Esophagus squamous epithelium (tissue), 4 donors: ENCODE results near the gene NPY4R2.
"Not testable (repeated sequence)": the region's sequence is repeated elsewhere in the genome, so short reads cannot be mapped to it uniquely, and the experiment has no call there.

Source experiments
- POLR2A ChIP-seq, 4 donors: fragments of 450-650 bp; IDR thresholded peaks; one replicate each; pipeline ENCODE4 v1.6.1; 2017; ENCODE audit warnings: antibody characterized with exemption in 4 of 4, mild to moderate bottlenecking in 4 of 4, moderate library complexity in 3 of 4
- TF ChIP-seq, protein P1 (sequence below), 6 experiments: fragments of 450-650 bp in 4 of 6; fragments of 200-600 bp in 2 of 6; sonication (generic) in 2 of 6; IDR thresholded peaks; one replicate each; pipeline ENCODE4 v1.5.1; 2016 to 2019; ENCODE audit warnings: antibody characterized with exemption in 6 of 6, mild to moderate bottlenecking in 4 of 6, moderate library complexity in 4 of 6

DNA sequence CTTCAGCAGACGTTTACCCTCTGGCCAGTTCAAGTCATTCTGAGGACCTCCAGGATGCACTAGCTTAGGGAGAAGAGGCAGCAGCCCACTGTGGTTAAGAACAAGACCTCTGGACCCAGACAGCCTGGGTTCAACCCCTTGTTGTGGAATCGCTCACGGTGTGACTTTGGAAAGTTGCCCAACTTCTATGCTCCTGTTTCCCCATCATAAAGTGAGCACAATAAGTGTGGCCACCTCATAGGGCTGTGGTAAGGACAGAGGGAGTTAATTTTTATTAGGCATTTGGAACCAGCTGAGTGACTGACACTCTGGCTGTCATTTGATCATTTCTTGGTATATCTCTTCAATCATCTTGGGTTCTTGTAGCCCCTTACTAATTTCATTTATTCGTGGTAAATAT lies 31.6 kb upstream of the NPY4R2 start:
- TF ChIP-seq, protein P1, sequence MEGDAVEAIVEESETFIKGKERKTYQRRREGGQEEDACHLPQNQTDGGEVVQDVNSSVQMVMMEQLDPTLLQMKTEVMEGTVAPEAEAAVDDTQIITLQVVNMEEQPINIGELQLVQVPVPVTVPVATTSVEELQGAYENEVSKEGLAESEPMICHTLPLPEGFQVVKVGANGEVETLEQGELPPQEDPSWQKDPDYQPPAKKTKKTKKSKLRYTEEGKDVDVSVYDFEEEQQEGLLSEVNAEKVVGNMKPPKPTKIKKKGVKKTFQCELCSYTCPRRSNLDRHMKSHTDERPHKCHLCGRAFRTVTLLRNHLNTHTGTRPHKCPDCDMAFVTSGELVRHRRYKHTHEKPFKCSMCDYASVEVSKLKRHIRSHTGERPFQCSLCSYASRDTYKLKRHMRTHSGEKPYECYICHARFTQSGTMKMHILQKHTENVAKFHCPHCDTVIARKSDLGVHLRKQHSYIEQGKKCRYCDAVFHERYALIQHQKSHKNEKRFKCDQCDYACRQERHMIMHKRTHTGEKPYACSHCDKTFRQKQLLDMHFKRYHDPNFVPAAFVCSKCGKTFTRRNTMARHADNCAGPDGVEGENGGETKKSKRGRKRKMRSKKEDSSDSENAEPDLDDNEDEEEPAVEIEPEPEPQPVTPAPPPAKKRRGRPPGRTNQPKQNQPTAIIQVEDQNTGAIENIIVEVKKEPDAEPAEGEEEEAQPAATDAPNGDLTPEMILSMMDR (IDR thresholded peaks at IDR 0.05): not testable (repeated sequence)
- not testable (repeated sequence) for TF ChIP-seq POLR2A (IDR thresholded peaks at IDR 0.05)
